ENCODE results near the gene TUT4.

DNA sequence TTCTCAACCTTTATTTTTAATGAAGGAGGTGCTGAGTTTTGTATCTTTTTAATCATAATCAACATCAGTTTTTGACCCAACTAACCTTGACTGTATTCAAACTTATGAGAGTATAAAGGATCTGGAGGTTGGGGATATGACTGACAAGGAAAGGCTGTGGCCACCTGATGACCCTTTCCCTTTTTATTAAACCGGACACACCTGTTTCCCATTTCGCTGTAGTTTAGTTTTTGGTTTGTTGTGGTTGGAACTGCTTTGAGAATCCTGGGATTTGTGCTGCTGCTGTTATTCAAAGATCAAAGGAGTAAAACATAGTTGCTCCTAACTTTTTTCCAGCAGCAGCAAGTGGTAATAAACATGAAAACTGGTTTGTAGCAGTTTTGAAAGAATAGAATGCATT is 136.1 kb downstream of the TUT4 start:
- TF ChIP-seq POLR2A (IDR thresholded peaks at IDR 0.05; ENCODE audit: low read depth, low read length) (no peak), POLR2AphosphoS5 (IDR thresholded peaks at IDR 0.05; ENCODE audit: low read depth, low read length) (no peak), TAF1 (IDR thresholded peaks at IDR 0.05; ENCODE audit: borderline replicate concordance, low read depth, low read length) (no peak)

Data from GM12892 (cell line).